ENCODE data around the gene MUC16.
"Not testable (repeated sequence)": the region's sequence is repeated elsewhere in the genome, so short reads cannot be mapped to it uniquely, and the experiment has no call there.

MUC16 gene

DNA sequence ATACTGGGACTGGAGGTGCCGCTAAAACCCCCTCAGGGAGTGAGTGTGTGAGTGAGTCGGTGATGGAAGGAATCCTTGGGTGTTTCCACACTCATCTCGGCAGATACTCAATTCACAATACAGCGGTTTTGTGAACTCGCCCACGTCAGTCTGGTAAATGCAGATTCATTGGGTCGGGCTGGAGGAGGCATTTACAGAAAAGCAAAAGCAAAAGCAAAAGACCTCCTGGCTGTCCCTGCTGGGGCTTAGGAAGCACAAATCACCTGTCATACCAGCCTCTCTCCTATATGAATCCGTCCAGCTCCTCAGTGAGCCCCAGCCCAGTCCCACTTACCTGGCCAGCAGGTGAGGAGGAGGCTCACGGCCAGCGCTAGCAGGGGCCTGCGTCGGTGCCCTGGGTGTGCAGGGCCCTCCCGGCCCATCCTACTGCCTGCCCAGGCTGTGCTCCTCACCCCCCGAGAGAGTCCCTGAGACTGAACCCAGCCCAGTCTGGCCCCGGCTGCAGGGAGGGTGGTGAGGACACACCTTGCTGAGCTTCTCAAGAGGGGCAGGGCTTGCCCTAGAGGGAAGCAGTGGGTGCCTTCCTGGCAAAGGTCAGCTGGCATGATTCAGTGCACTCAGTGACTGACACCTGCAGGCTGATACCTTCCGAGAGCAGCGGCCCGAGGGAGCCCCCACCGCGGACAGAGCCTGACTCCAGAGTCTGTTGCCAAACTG lies at the start of gene MUC16:
Gene MUC16, minus strand, starts transcription at position 475 of the 717 bp plus-strand sequence.
- no peak within 1 kb of the TSS for H3K9ac ChIP-seq (ENCODE audit: low read depth, low read length)
- no peaks in the 10 kb centered on the region for H3K9me3 ChIP-seq (ENCODE audit: control insufficient read depth, insufficient read depth, low read length)
- H3K4me3 ChIP-seq (ENCODE audit: low read depth, low read length) = no peak within 1 kb of the TSS
- H3K36me3 ChIP-seq (ENCODE audit: control insufficient read depth, insufficient read depth, low read length) = no peaks in the 10 kb centered on the region
- H3K27me3 ChIP-seq (ENCODE audit: control insufficient read depth, insufficient read depth, low read length) = no peaks in the 10 kb centered on the region
- H3K4me1 ChIP-seq (ENCODE audit: control insufficient read depth, insufficient read depth, low read length) = no peaks in the 10 kb centered on the region

- H3K27me3 ChIP-seq (ENCODE audit: control insufficient read depth, insufficient read depth, low read length) = no peaks in the 10 kb centered on the region
- no peak overlapping the region for H3K9ac ChIP-seq (ENCODE audit: low read depth, low read length)
- H3K4me3 ChIP-seq (ENCODE audit: low read depth, low read length) = no peak overlapping the region
- H3K36me3 ChIP-seq (ENCODE audit: control insufficient read depth, insufficient read depth, low read length) = no peaks in the 10 kb centered on the region
- peaks cover 4% of the 10 kb centered on the region for H3K4me1 ChIP-seq (ENCODE audit: control insufficient read depth, insufficient read depth, low read length)
- no peaks in the 10 kb centered on the region for H3K9me3 ChIP-seq (ENCODE audit: control insufficient read depth, insufficient read depth, low read length)
Observed at GRCh38 chr19:9058905-9059667, 48.9 kb upstream of the MUC16 start.

GRCh38 chr19:9057505-9058258 lies 47.5 kb upstream of the MUC16 start:
- no peaks in the 10 kb centered on the region for H3K9me3 ChIP-seq (ENCODE audit: control insufficient read depth, insufficient read depth, low read length)
- H3K4me3 ChIP-seq (ENCODE audit: low read depth, low read length) = no peak overlapping the region
- no peak overlapping the region for H3K9ac ChIP-seq (ENCODE audit: low read depth, low read length)
- H3K4me1 ChIP-seq (ENCODE audit: control insufficient read depth, insufficient read depth, low read length) = peaks cover 4% of the 10 kb centered on the region
- no peaks in the 10 kb centered on the region for H3K27me3 ChIP-seq (ENCODE audit: control insufficient read depth, insufficient read depth, low read length)
- H3K36me3 ChIP-seq (ENCODE audit: control insufficient read depth, insufficient read depth, low read length) = no peaks in the 10 kb centered on the region

DNA sequence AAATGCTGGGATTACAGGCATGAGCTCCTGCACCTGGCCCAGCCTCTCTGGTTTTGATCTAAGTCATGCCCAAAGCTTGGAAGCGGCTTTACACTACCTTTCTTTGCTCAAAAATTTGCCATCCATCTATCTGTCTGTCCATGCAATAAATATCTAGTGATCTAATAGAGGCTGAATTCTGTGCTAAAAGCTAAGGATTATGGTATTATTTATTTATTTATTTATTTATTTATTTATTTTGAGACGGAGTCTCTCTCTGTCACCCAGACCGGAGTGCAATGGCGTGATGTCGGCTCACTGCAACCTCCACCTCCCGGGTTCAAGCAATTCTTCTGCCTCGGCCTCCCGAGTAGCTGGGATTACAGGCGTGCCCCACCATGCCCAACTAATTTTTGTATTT lies 45.9 kb upstream of the MUC16 start:
- H3K4me1 ChIP-seq (ENCODE audit: control insufficient read depth, insufficient read depth, low read length); H3K36me3 ChIP-seq (ENCODE audit: control insufficient read depth, insufficient read depth, low read length); H3K9ac ChIP-seq (ENCODE audit: low read depth, low read length); H3K4me3 ChIP-seq (ENCODE audit: low read depth, low read length); H3K9me3 ChIP-seq (ENCODE audit: control insufficient read depth, insufficient read depth, low read length); H3K27me3 ChIP-seq (ENCODE audit: control insufficient read depth, insufficient read depth, low read length): not testable (repeated sequence)

DNA sequence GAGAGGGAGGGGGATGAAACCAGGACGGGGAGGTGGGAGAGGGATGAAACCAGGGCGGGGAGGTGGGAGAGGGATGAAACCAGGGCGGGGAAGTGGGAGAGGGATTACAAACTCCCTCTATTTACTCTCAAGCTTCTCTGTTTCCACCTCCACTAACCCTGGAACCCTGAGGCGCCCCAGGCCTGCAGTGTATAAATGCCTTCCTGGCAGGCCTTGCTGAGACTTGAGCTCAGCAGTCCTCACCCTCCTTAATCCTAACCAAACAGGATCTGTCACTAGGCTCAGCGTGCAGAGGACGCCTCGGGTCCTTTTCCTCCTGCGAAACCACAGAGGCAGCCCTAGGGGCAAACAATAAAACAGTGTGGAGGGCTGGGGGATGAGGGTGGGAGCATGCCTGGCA lies 44.6 kb upstream of the MUC16 start:
- H3K4me1 ChIP-seq (ENCODE audit: control insufficient read depth, insufficient read depth, low read length) = peaks cover 6% of the 10 kb centered on the region
- H3K4me3 ChIP-seq (ENCODE audit: low read depth, low read length) = peak overlapping the region; percentile 30
- peak overlapping the region; percentile 12 for H3K9ac ChIP-seq (ENCODE audit: low read depth, low read length)
- no peaks in the 10 kb centered on the region for H3K9me3 ChIP-seq (ENCODE audit: control insufficient read depth, insufficient read depth, low read length)
- no peaks in the 10 kb centered on the region for H3K36me3 ChIP-seq (ENCODE audit: control insufficient read depth, insufficient read depth, low read length)
- no peaks in the 10 kb centered on the region for H3K27me3 ChIP-seq (ENCODE audit: control insufficient read depth, insufficient read depth, low read length)

- Histone ChIP-seq H3K9me3 (ENCODE audit: control insufficient read depth, insufficient read depth, low read length) (no peaks in the 10 kb centered on the region), H3K27me3 (ENCODE audit: control insufficient read depth, insufficient read depth, low read length) (no peaks in the 10 kb centered on the region), H3K4me1 (ENCODE audit: control insufficient read depth, insufficient read depth, low read length) (peaks cover 6% of the 10 kb centered on the region), H3K36me3 (ENCODE audit: control insufficient read depth, insufficient read depth, low read length) (no peaks in the 10 kb centered on the region), H3K9ac (ENCODE audit: low read depth, low read length) (no peak overlapping the region), H3K4me3 (ENCODE audit: low read depth, low read length) (peak overlapping the region; percentile 30)
Observed at GRCh38 chr19:9054207-9054606, 44.0 kb upstream of the MUC16 start.

DNA sequence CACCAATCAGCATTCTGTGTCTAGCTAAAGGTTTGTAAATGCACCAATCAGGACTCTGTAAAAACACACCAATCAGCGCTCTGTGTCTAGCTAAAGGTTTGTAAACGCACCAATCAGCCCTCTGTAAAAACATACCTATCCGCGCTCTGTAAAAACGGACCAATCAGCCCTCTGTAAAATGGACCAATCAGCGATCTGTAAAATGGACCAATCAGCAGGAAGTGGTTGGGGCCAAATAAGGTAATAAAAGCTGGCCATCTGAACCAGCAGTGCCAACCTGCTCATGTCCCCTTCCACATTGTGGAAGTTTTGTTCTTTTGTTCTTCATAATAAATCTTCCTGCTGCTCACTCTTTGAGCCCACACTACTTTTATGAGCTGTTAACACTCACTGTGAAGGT lies 43.5 kb upstream of the MUC16 start:
- H3K9ac ChIP-seq (ENCODE audit: low read depth, low read length); H3K4me1 ChIP-seq (ENCODE audit: control insufficient read depth, insufficient read depth, low read length); H3K36me3 ChIP-seq (ENCODE audit: control insufficient read depth, insufficient read depth, low read length); H3K4me3 ChIP-seq (ENCODE audit: low read depth, low read length); H3K27me3 ChIP-seq (ENCODE audit: control insufficient read depth, insufficient read depth, low read length); H3K9me3 ChIP-seq (ENCODE audit: control insufficient read depth, insufficient read depth, low read length): not testable (repeated sequence)

- peaks cover 3% of the 10 kb centered on the region for H3K4me1 ChIP-seq (ENCODE audit: control insufficient read depth, insufficient read depth, low read length)
- no peaks in the 10 kb centered on the region for H3K27me3 ChIP-seq (ENCODE audit: control insufficient read depth, insufficient read depth, low read length)
- no peak overlapping the region for H3K9ac ChIP-seq (ENCODE audit: low read depth, low read length)
Observed at GRCh38 chr19:9052894-9053293, 42.7 kb upstream of the MUC16 start.

GRCh38 chr19:9046694-9047093 lies 36.5 kb upstream of the MUC16 start:
- Histone ChIP-seq H3K4me1 (ENCODE audit: control insufficient read depth, insufficient read depth, low read length) (peaks cover 3% of the 10 kb centered on the region), H3K4me3 (ENCODE audit: low read depth, low read length) (no peak overlapping the region), H3K36me3 (ENCODE audit: control insufficient read depth, insufficient read depth, low read length) (no peaks in the 10 kb centered on the region), H3K9ac (ENCODE audit: low read depth, low read length) (no peak overlapping the region), H3K27me3 (ENCODE audit: control insufficient read depth, insufficient read depth, low read length) (no peaks in the 10 kb centered on the region), H3K9me3 (ENCODE audit: control insufficient read depth, insufficient read depth, low read length) (no peaks in the 10 kb centered on the region)

More at GRCh38 chr19:9052894-9053293, 42.7 kb upstream of the MUC16 start:
- Histone ChIP-seq H3K4me3 (ENCODE audit: low read depth, low read length) (no peak overlapping the region), H3K36me3 (ENCODE audit: control insufficient read depth, insufficient read depth, low read length) (no peaks in the 10 kb centered on the region), H3K9me3 (ENCODE audit: control insufficient read depth, insufficient read depth, low read length) (no peaks in the 10 kb centered on the region)

DNA sequence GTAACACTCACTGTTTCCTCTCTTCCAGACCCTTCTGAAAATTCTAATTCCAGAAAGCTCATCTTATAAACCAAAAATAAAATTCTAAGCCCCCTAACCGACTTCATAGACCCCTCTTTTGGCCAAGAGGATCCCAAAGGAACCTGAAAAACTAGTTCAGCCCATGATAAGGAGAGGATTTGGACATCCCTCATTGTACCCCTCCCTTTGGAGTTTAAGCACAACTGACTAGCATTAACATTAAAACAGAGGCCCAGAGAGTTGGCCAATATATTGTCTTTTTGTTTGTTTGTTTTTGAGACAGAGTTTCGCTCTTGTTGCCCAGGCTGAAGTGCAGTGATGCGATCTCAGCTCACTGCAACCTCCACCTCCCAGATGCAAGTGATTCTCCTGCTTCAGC lies 34.2 kb upstream of the MUC16 start:
- Histone ChIP-seq H3K9ac (ENCODE audit: low read depth, low read length) (no peak overlapping the region), H3K27me3 (ENCODE audit: control insufficient read depth, insufficient read depth, low read length) (no peaks in the 10 kb centered on the region), H3K4me3 (ENCODE audit: low read depth, low read length) (no peak overlapping the region), H3K36me3 (ENCODE audit: control insufficient read depth, insufficient read depth, low read length) (no peaks in the 10 kb centered on the region), H3K4me1 (ENCODE audit: control insufficient read depth, insufficient read depth, low read length) (no peaks in the 10 kb centered on the region), H3K9me3 (ENCODE audit: control insufficient read depth, insufficient read depth, low read length) (no peaks in the 10 kb centered on the region)

GRCh38 chr19:9043524-9043923 lies 33.3 kb upstream of the MUC16 start:
- Histone ChIP-seq H3K9ac (ENCODE audit: low read depth, low read length) (no peak overlapping the region), H3K36me3 (ENCODE audit: control insufficient read depth, insufficient read depth, low read length) (no peaks in the 10 kb centered on the region)

More at GRCh38 chr19:9043524-9043923, 33.3 kb upstream of the MUC16 start:
- Histone ChIP-seq H3K4me1 (ENCODE audit: control insufficient read depth, insufficient read depth, low read length) (no peaks in the 10 kb centered on the region), H3K9me3 (ENCODE audit: control insufficient read depth, insufficient read depth, low read length) (no peaks in the 10 kb centered on the region), H3K4me3 (ENCODE audit: low read depth, low read length) (no peak overlapping the region), H3K27me3 (ENCODE audit: control insufficient read depth, insufficient read depth, low read length) (no peaks in the 10 kb centered on the region)

Data from iPS-15b (cell line).